Stimulated activated effector memory CD8-positive, alpha-beta T cell treated with anti-CD3 and anti-CD28 coated beads, Interleukin-12 subunit alpha, Interleukin-12 subunit beta, amount 100 ng/mL, for 72 hours (primary cell): ENCODE results near the gene HSPA5.

ENCODE experiments used
- ATAC-seq: fragments of 150-1000 bp; cut with Tn5 transposase; 2 replicates; pipeline ENCODE4 v1.10.0; 2021
- DNase-seq, 2 donors: peaks; one replicate each; pipeline ENCODE4 v3.0.0; 2021 to 2022; ENCODE audit warnings: low spot score in 2 of 2
- H3K27ac Mint-ChIP-seq: one replicate; pipeline ENCODE4 v1.8.0; 2022; ENCODE audit warnings: mild to moderate bottlenecking, mixed read lengths
- H3K36me3 Mint-ChIP-seq: one replicate; pipeline ENCODE4 v1.8.0; 2022; ENCODE audit warnings: mild to moderate bottlenecking, mixed read lengths
- H3K4me1 Mint-ChIP-seq: one replicate; pipeline ENCODE4 v1.8.0; 2022; ENCODE audit warnings: mixed read lengths
- H3K4me3 Mint-ChIP-seq: one replicate; pipeline ENCODE4 v1.8.0; 2022; ENCODE audit warnings: mild to moderate bottlenecking, mixed read lengths
- H3K9me3 Mint-ChIP-seq: one replicate; pipeline ENCODE4 v1.8.0; 2022; ENCODE audit warnings: mixed read lengths

HSPA5 gene

GRCh38 chr9:125189011-125189360, 52.2 kb downstream of the HSPA5 start:
- H3K9me3 Mint-ChIP-seq: no peaks in the 10 kb centered on the region
- H3K4me1 Mint-ChIP-seq: peaks cover 28% of the 10 kb centered on the region
- peak; percentile 34 to 69 for DNase-seq
- H3K4me3 Mint-ChIP-seq: peak overlapping the region; percentile 91
- ATAC-seq: peak; percentile 38
- H3K27ac Mint-ChIP-seq: peak overlapping the region; percentile 93
- peaks cover 37% of the 10 kb centered on the region for H3K36me3 Mint-ChIP-seq
